Epidermal melanocyte (primary cell): ENCODE results near the gene C10orf90.

ENCODE experiments used
- DNase-seq: peaks from one replicate; pipeline ENCODE4 v3.0.0; 2011; ENCODE audit warnings: low spot score; ENCODE audit not compliant: insufficient read length

C10orf90 gene

DNA sequence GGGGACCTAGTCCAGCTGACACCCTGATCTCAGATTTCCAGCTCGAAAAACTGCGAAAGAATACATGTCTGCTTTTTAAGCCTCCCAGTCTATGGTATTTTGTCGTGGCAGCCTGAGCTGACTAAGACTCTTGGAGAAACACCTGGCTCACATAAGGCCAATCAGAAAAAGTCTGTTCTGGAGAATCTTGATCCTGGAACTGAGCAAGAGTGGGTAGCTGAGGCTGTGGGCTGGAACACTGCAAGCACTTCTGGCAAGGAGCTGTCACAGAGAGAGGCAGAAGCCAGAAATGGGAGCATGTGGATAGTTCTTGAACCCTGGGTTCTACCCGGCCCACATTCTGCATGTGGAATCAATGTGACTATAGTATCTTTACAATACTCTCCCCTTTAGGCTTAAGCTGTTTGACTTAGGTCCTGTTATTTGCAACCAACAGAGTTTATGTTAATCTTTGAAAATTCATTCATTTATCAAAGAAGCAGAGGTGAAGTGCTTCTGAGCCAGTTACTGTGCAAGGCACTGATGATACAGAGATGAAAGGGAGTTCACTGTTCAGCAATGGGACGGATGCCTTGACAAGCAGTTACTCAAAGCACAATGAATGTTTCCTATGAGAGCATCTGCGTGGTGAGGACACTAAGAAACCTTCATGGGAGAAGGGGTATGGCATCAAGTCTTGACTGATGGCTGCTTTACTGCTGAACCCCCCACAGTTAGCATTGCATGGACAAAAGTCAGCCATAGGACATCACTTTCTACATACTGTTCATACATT lies 4.4 kb upstream of the C10orf90 start:
- no peak for DNase-seq

DNA sequence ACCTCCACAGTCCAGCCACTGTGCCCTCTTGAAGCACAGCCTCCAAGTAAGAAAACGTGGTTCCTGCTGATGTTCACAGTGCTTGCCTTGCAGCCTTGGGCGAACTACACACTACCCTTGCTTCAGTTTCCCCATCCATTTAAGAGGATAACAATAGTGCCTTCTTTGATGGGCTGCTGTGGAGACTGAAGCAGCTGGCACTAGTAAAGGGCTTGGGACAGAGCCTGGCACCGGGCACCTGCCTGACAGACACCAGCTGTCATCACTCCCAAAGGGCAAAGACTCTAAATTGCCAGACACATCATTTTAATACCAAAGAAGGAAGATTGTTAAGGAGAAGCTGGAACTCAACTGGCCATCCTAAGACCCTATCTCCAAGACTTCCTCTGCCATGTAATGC lies 3.1 kb upstream of the C10orf90 start:
- no peak for DNase-seq

DNA sequence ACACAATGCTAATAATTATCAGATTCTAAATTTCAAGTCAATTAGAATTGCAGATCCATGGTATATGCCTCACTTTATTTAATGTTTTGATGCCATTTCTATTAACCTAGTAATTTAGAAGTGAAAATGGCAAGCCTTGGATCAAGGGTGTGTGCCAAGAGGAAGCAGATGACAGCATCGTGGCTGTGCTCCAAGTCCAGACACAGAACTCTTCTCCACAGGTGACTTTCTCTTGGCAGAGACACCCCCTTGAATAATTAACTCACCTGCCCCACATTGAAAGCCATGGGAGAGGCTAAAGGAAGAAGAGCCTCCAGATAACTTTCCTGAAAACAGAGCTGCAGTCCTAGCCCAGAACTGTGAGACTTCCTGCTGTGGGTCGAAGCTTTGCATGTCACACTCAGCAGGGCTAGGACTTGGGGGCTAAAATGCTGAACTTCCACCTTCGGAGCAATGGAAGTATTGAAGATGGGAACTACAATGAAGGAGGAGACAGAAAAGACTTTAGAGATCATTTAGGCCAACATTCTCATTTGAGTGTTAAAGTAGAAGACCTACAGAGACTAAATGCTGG lies 996 bp upstream of the C10orf90 start:
- no peak for DNase-seq

DNA sequence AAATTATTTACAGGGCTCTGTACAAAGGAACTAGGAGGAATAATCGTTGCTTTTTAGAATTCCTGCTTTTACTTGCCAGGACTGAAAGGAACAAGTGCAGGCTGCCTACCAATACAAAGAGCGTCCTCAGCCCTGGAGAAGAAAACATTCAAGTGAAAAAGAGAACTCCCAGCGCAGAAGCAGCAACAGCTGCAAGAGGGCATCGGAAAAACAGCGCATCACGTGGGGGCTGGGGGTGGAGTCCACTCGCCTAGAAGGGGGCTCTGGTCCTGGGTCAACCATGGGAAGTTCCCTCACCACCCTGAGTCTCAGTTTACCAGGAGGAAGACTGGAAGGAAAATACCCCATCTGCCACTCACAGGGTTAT lies 385 bp upstream of the C10orf90 start:
- DNase-seq, result no peak

DNA sequence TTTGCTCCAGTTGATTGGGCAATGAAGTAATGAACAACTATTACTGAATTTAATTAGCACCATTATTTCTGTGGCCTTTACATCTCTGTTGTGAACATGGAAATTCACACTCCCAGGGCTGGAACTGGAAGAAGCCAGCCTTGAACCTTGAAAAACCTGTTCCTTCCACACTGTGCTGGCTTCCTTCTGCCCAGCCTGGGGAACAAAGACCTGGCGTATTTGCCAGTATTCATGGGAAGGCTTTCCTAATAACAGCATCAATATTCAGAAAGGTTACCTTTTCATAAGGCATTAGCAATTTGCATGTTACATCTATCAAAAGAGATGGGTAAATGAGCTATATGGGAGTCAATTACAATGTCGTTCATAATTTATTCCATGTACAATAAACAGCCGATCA lies 1.3 kb downstream of the C10orf90 start:
- no peak for DNase-seq

DNA sequence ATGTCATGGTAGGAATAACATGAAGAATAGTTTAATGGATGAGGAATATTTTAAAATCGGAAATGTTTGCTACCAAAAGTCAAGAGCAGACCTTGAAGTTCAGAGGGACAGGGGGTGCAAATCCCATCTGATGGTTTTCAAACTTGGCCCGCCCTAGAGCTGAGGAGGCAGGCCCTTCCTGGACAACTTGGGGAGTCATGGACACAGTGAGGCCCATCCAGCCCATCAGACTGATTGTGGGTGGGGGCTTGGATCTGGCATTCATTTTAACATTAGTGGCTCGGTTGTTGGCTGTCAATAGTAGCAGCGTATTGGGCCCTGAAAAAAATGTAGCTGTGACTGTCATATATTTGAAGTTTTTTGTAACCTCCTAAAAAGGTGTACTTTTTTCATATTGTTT lies 2.0 kb downstream of the C10orf90 start:
- no peak for DNase-seq

DNA sequence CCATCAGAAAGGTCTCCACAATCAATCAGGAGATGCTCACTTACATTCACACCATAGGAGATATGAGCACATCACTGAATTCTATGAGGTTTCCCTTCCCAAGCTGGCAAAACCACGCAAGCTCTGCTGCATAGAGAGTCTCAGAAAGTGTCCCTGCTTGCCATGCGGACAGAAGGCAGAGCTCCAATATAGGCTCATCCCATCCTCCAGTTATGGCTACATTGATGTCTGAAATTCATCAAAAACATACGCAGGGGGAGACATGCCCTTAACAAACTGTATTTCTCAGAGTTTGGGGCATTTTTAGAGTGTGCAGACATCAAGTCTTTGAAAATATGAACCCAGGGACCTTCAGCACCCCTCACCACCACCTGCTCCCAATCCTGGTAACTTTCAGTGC lies 2.9 kb downstream of the C10orf90 start:
- no peak for DNase-seq

DNA sequence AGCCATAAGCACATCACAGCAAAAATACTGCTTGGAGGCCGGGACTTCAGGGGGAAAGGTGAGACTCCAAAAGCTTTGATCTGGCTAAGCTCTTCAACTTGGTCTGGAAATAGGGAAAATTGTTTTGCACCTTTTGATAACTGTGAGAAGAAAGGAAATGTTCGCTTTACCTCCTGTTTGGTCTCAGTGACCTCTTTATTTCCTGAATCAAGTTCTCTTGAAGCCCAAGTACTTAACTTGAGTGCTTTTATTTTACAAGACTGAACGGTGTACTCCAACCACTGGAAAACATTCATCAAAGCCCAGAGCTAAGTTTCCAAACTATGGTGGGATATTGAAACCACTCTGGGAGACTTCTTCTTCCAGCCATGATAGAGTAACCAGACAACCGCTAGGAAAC lies 5.3 kb downstream of the C10orf90 start:
- DNase-seq, result no peak

DNA sequence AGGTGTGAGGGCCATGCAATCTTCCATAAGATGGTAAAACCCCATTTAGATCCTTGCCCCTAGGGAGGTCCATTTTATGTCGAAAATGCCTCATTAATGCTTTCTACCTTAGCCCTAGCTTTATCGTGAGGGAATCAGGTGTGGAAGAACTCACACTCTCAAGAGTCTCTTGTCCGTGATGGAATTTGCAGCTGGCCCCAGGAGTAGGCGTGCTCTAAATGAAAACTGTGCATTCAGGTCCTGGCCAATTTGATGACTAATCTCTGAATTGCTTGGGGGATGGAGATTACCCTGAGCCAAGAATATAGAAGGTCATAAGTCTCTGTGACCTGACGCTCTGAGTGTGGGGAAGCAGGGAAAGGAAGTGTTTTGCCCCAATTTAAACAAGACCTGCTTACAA lies 6.6 kb downstream of the C10orf90 start:
- no peak for DNase-seq

DNA sequence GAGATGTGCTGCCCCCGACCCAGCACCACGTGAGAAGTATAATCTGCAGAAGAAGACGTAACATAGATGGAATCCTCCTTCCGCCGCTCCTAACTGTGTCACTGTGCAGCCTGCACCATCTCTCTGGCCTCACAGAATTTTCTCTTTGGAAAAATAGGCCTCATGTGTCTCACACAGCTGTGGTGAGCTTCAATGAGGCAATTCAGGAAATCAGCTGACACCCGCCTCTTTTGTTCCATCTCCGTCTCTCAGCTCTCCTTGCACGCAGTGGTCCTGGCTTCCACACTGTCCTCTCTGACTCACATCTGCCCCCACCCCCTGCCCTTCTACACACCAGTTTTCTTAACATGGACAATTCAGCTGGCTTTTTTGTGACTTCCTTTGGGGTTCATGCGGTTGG lies 7.2 kb downstream of the C10orf90 start:
- DNase-seq, result peak; percentile 85

DNA sequence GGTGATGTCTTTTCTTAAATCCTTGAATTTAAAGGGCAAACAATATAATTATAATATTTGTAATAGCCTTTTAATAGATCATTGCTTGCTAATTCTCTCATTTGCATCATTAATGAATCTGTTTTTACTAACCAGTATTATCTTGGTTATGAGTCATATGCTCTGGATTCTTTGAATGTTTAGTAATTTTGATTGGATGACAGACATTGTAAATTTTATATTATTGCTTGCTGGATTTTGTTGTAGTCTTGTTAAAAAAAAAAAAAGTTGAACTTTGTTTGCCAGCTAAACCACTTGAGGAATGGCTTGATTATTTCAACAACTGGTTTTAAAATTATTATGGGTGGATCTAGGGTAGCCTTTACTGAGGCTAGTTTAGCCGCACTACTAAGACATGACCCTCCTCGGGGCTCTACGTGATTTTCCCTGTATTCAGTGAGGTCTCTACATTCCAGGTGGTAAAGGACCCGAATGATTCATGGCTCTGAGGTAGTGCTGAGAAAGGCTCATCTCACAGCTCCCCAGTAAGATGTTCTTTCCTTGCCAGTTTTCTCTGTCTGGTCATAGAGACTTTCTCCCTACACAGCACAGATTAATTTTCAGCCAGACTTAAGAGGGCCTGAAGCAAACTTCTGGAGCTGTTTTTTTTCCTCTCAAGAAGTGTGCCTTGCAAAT lies 8.5 kb downstream of the C10orf90 start:
- no peak for DNase-seq

DNA sequence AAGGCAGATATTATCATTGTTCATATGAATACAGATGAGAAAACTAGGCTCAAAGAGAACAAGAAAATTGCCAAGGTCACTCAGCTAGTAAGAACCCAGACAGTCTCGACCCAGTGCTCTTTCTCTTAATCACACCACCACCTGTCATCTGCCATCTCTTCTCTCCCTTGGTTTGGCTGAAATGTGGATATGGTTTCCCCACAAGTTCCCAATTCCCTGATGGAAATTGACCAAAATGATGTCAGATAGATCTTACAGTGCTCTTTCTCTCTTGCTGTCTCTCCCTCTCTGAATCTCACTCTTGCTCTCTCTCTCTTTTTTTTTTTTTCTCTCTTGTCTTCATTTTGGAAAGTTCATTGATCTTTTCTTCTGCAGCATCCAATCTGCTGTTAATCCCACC lies 9.1 kb downstream of the C10orf90 start:
- no peak for DNase-seq

DNA sequence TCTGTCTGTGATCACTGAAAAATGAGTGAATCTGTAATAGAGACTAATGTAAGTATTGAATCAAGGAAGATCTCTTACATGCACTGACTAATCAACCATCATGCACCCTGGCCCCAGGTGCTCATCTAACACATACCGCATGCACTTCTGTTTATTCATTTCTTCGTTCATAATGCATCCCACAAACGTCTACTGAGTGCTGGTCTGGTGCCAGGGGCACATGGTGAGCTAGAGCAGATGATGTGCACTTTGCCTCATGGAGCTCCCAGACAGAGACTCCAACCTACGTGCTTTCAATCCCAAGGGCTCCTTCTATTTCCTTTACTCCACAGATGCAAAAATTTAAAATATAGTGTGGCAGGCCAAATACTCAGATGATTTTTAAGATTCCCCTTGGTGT lies 10.7 kb downstream of the C10orf90 start:
- no peak for DNase-seq

DNA sequence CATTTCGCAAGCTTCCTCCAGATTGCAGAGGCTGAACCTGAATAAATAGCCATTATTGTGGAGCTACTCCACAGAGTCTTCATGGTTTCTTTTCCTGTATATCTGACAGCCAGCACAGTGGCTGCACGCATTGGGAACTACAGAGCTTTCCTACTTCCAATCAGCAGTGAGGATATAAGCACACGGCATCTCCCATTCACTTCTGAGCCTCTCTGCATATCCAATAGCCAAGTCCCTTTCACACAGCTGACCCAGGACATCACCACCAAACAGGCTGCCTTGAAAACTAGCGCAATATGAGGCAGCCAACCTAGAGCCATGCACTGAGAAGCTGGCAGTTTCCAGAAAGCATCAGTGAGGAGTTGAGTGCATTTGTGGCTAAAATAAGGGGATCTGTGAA lies 11.6 kb downstream of the C10orf90 start:
- DNase-seq, result no peak

DNA sequence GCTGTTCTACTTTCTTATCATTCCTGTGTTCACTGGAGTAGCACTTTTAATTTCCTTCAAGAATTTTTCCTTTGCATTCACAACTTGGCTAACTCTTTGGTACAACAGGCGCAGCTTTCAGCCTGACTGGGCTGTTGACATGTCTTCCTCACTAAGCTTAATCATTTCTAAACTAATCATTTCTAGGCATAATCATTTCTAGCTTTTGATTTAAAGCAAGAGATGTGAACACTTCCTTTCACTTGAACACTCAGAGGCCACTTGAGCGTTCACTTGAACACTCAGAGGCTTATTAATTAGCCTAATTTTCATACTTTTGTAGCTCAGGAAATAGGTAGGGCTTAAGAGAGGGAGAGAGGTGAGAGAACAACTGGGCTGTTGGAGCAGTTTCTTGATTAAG lies 15.9 kb downstream of the C10orf90 start:
- DNase-seq, result no peak

DNA sequence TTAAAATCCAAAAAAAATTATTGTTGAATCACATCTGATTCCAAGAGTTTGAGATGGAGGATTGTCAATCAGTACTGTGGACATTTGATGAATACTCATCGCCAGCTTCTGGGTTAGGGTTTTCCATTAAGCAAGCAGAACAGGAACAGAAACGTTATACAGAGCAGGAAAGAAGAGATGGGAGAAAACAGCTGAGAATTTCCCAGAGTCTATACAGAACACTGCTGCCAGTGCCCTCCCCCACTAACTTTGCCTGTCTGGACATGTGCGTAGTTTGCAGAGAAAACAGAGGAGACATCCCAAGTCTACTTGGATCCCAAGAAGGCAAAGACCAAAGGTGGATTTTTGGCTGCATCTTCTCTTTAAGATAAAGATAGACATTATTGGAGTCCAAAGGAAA lies 19.0 kb downstream of the C10orf90 start:
- no peak for DNase-seq

DNA sequence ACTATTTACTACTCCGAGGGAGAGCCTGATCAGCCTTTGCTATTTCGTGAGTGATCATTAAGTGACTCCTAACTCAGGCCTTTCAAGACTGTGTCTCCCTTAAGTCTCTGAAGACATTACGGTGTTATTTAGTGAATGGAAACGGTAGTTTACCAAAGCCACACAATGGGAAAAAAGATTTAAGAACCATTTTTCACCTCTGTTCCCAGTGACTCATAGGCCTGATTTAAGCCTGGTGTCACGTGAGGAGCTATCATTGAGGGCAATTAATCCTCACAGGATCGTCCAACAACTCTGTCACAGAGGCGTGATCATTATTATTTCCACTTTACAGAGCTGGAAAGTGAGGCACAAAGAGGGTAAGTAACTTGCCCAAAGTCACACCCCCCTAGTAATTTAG lies 20.3 kb downstream of the C10orf90 start:
- DNase-seq, result no peak

DNA sequence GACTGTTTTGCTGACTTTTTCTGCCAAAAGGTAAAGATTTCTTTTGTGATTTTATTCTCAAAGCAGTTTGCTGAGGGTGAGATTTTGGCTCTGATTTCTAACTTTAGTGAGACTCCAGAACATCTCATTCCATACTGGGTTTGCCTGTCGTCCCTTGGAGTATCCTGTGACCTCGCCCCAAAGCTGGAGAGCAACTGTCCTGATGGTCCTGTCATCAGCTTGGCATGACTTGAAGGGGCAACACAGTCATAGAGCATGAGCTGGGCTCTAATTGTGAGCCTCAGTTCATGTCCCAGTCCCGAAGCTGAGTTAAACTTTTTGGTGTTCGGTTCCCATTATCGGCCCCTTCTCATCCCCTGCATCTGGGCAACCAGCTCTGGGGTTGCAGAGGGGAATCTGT lies 23.4 kb downstream of the C10orf90 start:
- no peak for DNase-seq

DNA sequence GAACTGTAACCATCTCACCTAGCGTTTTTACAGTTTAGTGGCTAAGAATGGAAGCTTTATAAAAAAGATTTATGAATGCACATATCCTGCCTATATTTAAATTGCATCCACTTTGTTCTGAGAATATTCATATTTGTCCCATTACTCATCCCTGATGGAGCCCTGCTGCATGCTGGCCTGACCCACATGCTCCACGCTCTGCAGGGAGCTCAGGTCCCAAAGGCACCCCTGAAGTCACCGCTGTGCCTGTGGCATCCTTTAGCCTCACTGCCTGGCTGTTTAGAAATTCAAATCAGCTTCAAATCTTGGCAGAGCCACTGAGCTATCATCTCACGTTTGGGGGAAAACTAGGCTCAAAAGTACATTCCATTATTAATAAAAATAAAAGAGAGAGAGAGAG lies 24.4 kb downstream of the C10orf90 start:
- no peak for DNase-seq

DNA sequence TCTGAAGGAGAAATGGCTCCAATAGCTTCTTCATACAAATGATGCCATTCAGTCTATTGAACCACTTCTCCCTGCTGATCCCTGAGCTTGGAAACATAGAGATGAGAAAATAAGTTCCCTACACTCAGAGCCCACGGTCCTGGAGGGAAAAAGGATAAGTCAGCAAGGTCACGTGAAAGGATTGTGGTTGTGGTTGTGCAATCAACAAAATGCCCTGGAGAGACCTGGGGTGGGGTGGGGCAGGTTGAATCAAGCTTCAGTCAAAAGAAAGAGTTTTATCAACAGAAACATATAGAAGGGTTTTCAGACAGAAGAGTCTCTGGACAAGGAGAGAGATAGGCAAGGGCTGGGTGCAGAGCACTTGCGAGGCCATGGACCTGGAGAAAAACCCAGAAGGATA lies 30.1 kb downstream of the C10orf90 start:
- DNase-seq, result no peak

DNA sequence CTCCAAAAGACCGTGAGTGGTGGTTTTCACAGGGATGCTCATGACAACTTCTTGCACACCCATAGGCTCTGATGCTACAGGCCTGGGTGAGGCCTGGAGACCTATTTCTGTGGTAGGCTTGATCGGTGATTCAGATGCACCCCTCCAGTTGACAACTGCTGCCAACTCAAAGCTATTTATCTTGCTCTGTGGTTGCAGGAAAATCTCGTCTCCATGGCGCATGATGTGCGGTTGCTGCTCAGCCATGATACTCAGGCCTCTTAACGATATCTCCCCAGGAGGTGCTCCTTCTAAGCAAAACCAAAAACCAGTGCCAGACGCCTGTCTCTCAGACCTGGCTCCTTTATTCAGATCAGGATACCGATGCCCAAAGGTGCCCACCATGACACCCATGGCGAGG lies 31.4 kb downstream of the C10orf90 start:
- DNase-seq, result no peak

DNA sequence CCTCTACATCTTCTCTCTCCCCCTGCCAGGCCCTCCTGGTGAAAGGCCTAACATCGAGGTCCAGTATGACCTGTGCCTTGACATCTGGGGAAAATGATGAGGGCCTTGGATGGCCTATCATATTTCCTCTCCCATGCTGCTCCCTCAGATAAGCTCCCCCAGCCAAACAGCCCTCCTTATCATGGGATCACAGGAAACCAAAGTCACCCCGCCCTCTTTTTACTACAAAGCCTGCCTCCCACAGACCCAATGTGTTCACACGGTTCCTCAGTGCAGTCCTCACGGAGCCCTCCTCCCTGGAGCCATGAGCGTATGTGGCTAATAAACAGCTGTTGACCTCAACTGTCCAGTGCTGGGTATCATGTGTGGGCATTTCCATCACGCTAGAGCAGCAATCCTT lies 32.0 kb downstream of the C10orf90 start:
- no peak for DNase-seq

DNA sequence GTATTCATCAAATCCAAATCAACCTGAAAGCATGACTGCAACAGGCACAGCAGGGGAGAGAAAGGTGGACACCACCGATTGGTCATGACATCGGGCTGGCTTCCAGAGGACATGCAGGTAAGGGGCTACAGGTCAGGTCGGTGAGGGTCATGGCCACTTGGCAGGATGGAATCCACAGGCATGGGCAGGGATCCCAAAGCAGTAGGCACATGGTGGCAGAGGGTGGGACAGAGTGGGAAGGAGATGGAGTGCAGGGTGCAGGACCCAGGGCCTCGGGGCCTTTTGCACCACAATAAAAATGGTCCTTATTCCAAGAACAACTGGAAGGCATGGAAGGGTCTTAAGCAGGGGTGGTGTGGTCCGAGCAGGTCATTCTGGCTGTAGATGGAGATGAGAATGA lies 33.0 kb downstream of the C10orf90 start:
- DNase-seq, result no peak
